Embryonic facial prominence (tissue), 1 donor: ENCODE results near the gene PIERCE2.
"Not testable (repeated sequence)": the region's sequence is repeated elsewhere in the genome, so short reads cannot be mapped to it uniquely, and the experiment has no call there.

Experiments
- DNase-seq: peaks from one replicate; pipeline ENCODE4 v3.0.0-alpha.2; 2016; ENCODE audit errors: extremely low spot score

PIERCE2 gene

GRCh38 chr15:55408012-55408928 lies at the start of gene PIERCE2, which contains the start of gene CCPG1:
Gene PIERCE2, plus strand, starts transcription at chr15:55408495. Its CDS starts 274 bp downstream, at chr15:55408769.
Gene CCPG1, minus strand, starts transcription at chr15:55408359. Its CDS starts 18,935 bp downstream, at chr15:55389424.
- DNase-seq: peak; percentile 87

GRCh38 chr15:55360256-55360655 lies 48.0 kb upstream of the PIERCE2 start:
- DNase-seq: peak; percentile 18

- DNase-seq: no peak
These were observed 47.2 kb upstream of the PIERCE2 start for GRCh38 chr15:55361048-55361447.

- DNase-seq: no peak
These were observed 45.7 kb upstream of the PIERCE2 start for GRCh38 chr15:55362641-55363040.

GRCh38 chr15:55366981-55367380 lies 41.3 kb upstream of the PIERCE2 start:
- DNase-seq: no peak

- DNase-seq: no peak
These were observed 35.4 kb upstream of the PIERCE2 start for GRCh38 chr15:55372701-55373440.

GRCh38 chr15:55379095-55379494 lies 29.2 kb upstream of the PIERCE2 start:
- DNase-seq: no peak

- DNase-seq: no peak
These were observed 26.7 kb upstream of the PIERCE2 start for GRCh38 chr15:55381595-55381994.

GRCh38 chr15:55383687-55384086 lies 24.6 kb upstream of the PIERCE2 start:
- DNase-seq: no peak

- no peak for DNase-seq
These were observed 21.3 kb upstream of the PIERCE2 start for GRCh38 chr15:55387027-55387426.

GRCh38 chr15:55389264-55389607 lies 19.1 kb upstream of the PIERCE2 start:
- DNase-seq: no peak

- DNase-seq: no peak
These were observed 13.6 kb upstream of the PIERCE2 start for GRCh38 chr15:55394694-55395093.

GRCh38 chr15:55398243-55398642 lies 10.1 kb upstream of the PIERCE2 start:
- no peak for DNase-seq

GRCh38 chr15:55400050-55400449 lies 8.2 kb upstream of the PIERCE2 start:
- not testable (repeated sequence) for DNase-seq

GRCh38 chr15:55401786-55402246 lies 6.5 kb upstream of the PIERCE2 start:
- no peak for DNase-seq

- DNase-seq: no peak
These were observed 5.6 kb upstream of the PIERCE2 start for GRCh38 chr15:55402707-55403106.

- no peak for DNase-seq
These were observed 4.8 kb upstream of the PIERCE2 start for GRCh38 chr15:55403531-55403930.

- no peak for DNase-seq
These were observed 740 bp upstream of the PIERCE2 start for GRCh38 chr15:55407498-55408011.

- DNase-seq: not testable (repeated sequence)
These were observed 681 bp downstream of the PIERCE2 start for GRCh38 chr15:55408976-55409375.

- DNase-seq: not testable (repeated sequence)
These were observed 9.4 kb downstream of the PIERCE2 start for GRCh38 chr15:55417678-55418077.

GRCh38 chr15:55420171-55420866 lies 12.0 kb downstream of the PIERCE2 start:
- DNase-seq: no peak

GRCh38 chr15:55422089-55422488 lies 13.8 kb downstream of the PIERCE2 start:
- no peak for DNase-seq
